GM12878 (cell line): ENCODE results near the gene NACAD. TPM values are rescaled to one million over a fixed set of nuclear protein-coding genes. Genes with fewer than 3 reads are reported as not detected.

Experiments
- ATAC-seq: fragments of 200-7000 bp; cut with Tn5 transposase; 3 replicates; pipeline ENCODE4 v1.9.1; 2020; ENCODE audit warnings: mild to moderate bottlenecking, moderate library complexity
- BruUV-seq: library from RNA; stranded (reverse); fragments of 400-500 nt; replicated peaks from 2 replicates; lab custom pipeline; 2021; lab: Mats Ljungman, UMichigan
- CTCF ChIA-PET: fragments of 300-600 bp; sonication (Branson Sonifier 250); formaldehyde crosslinking; extraction: SDS; loops from one replicate; lab custom pipeline; 2021; ENCODE audit warnings: inconsistent platforms; lab: Yijun Ruan, JAX
- POLR2A ChIA-PET: fragments of 350-600 bp; formaldehyde crosslinking; extraction: SDS; loops from one replicate; lab custom pipeline; 2021; ENCODE audit warnings: inconsistent platforms; lab: Charles Lee
- RAD21 ChIA-PET: fragments of 300-600 bp; sonication (Branson Sonifier 250); formaldehyde crosslinking; loops from one replicate; lab custom pipeline; 2023; ENCODE audit warnings: antibody characterized with exemption; ENCODE audit not compliant: unreplicated experiment; lab: Charles Lee
- SMC1A ChIA-PET: fragments of 300-600 bp; sonication (Branson Sonifier 250); formaldehyde crosslinking; loops from one replicate; lab custom pipeline; 2023; ENCODE audit not compliant: unreplicated experiment, uncharacterized antibody; lab: Charles Lee
- DNase-seq: peaks from one replicate; pipeline ENCODE4 v3.0.0-alpha.2; 2011; ENCODE audit warnings: low read depth, low spot score
- FAIRE-seq: peaks from 3 replicates; lab custom pipeline; 2011; peaks lifted over from hg19 to GRCh38; lab: Jason Lieb, UNC
- H2AFZ ChIP-seq: 2 replicates; pipeline ENCODE4 v1.6.0; 2011; ENCODE audit warnings: low read depth, low read length, control low read depth; ENCODE audit not compliant: control insufficient read depth
- H3K27ac ChIP-seq: 2 replicates; pipeline ENCODE4 v1.5.1; 2011; ENCODE audit warnings: control low read depth; ENCODE audit not compliant: control insufficient read depth, insufficient read depth
- H3K27me3 ChIP-seq, 2 experiments: replicated peaks in 1 of 2; 2 replicates each; pipeline versions ENCODE4 v1.6.0 to v1.6.1; 2011; ENCODE audit warnings: low read length in 1 of 2; ENCODE audit not compliant: control insufficient read depth in 2 of 2, insufficient read depth in 2 of 2
- H3K36me3 ChIP-seq, 2 experiments: 2 replicates each; pipeline ENCODE4 v1.5.1; 2011; ENCODE audit warnings: low read length in 1 of 2; ENCODE audit not compliant: control insufficient read depth in 2 of 2, insufficient read depth in 2 of 2
- H3K4me1 ChIP-seq: 2 replicates; pipeline ENCODE4 v1.6.1; 2011; ENCODE audit warnings: mild to moderate bottlenecking, low read length, moderate library complexity, mixed read lengths; ENCODE audit not compliant: control insufficient read depth, insufficient read depth
- H3K4me2 ChIP-seq: 2 replicates; pipeline ENCODE4 v1.6.0; 2011; ENCODE audit warnings: control low read depth; ENCODE audit not compliant: control insufficient read depth, insufficient read depth
- H3K4me3 ChIP-seq: fragments of 200-600 bp; sonication (generic); 2 replicates; pipeline ENCODE4 v1.5.1; 2016
- H3K79me2 ChIP-seq: 2 replicates; pipeline ENCODE4 v1.6.0; 2011; ENCODE audit warnings: low read length; ENCODE audit not compliant: control insufficient read depth, insufficient read depth
- H3K9ac ChIP-seq: 2 replicates; pipeline ENCODE4 v1.8.0; 2011; ENCODE audit warnings: low read length, control low read depth, mixed read lengths; ENCODE audit not compliant: control insufficient read depth, insufficient read depth
- H3K9me3 ChIP-seq: replicated peaks from 3 replicates; pipeline ENCODE4 v1.5.1; 2011; ENCODE audit warnings: mild to moderate bottlenecking, low read length; ENCODE audit not compliant: control insufficient read depth, insufficient read depth
- H4K20me1 ChIP-seq: 2 replicates; pipeline ENCODE4 v1.6.0; 2011; ENCODE audit not compliant: control insufficient read depth, insufficient read depth
- BMI1 ChIP-seq: fragments of 450-650 bp; IDR thresholded peaks from 2 replicates; pipeline ENCODE4 v1.6.1; 2016; ENCODE audit warnings: mild to moderate bottlenecking, moderate library complexity, borderline replicate concordance
- BRCA1 ChIP-seq: IDR thresholded peaks from 2 replicates; pipeline ENCODE4 v1.6.1; 2011; ENCODE audit warnings: low read depth, low read length, improper control_type of control experiment
- CBFB ChIP-seq: IDR thresholded peaks from 2 replicates; pipeline ENCODE4 v1.6.1; 2016; ENCODE audit warnings: antibody characterized with exemption, low read depth
- EZH2 ChIP-seq: IDR thresholded peaks from 2 replicates; pipeline ENCODE4 v1.6.1; 2012; ENCODE audit warnings: low read depth, mild to moderate bottlenecking, control low read depth, inconsistent platforms, low read length, borderline replicate concordance; ENCODE audit not compliant: control insufficient read depth
- GABPA ChIP-seq: IDR thresholded peaks from 2 replicates; pipeline ENCODE4 v1.6.1; 2014; ENCODE audit warnings: antibody characterized with exemption, low read depth, mild to moderate bottlenecking, inconsistent platforms
- MTA2 ChIP-seq: fragments of 450-650 bp; IDR thresholded peaks from 2 replicates; pipeline ENCODE4 v1.6.1; 2016; ENCODE audit warnings: low read depth, mild to moderate bottlenecking, moderate library complexity
- NR2F1 ChIP-seq: fragments of 450-650 bp; conservative IDR thresholded peaks from 2 replicates; pipeline ENCODE4 v1.6.1; 2017; ENCODE audit warnings: mild to moderate bottlenecking
- RAD21 ChIP-seq: IDR thresholded peaks from 2 replicates; pipeline ENCODE4 v1.6.1; 2011; ENCODE audit warnings: mild to moderate bottlenecking, low read depth, low read length, moderate library complexity; ENCODE audit not compliant: insufficient read depth
- RBBP5 ChIP-seq: fragments of 200-600 bp; sonication (generic); conservative IDR thresholded peaks from 2 replicates; pipeline ENCODE4 v1.6.1; 2016
- RCOR1 ChIP-seq: conservative IDR thresholded peaks from 2 replicates; pipeline ENCODE4 v1.6.1; 2012; ENCODE audit warnings: low read depth, low read length, improper control_type of control experiment
- TCF3 ChIP-seq: IDR thresholded peaks from 2 replicates; pipeline ENCODE4 v1.6.1; 2012; ENCODE audit warnings: low read depth, mild to moderate bottlenecking, low read length, borderline replicate concordance; ENCODE audit not compliant: insufficient read depth
- ZNF207 ChIP-seq: fragments of 450-650 bp; IDR thresholded peaks from 2 replicates; pipeline ENCODE4 v1.6.1; 2014; ENCODE audit warnings: antibody characterized with exemption, mild to moderate bottlenecking, borderline replicate concordance
- WGBS: methylation state at CpG from one replicate; pipeline ENCODE4 v1.1.6; 2016; ENCODE audit warnings: low lambda C conversion rate; ENCODE audit not compliant: insufficient replicate concordance, insufficient coverage; ENCODE audit errors: missing lambda C conversion rate; 5-methylcytosine and 5-hydroxymethylcytosine counted together
- in situ Hi-C: fragments of 300-500 bp; cut with MboI; formaldehyde crosslinking; loops from 9 replicates; pipeline ENCODE4 v1.14.3; 2018; ENCODE audit warnings: mixed read lengths
- intact Hi-C: fragments of 100-400 bp; cut with micrococcal nuclease; formaldehyde crosslinking; loops from one replicate; pipeline ENCODE4 v1.14.2; 2022; ENCODE audit not compliant: unreplicated experiment
- polyA plus RNA-seq, 11 experiments: library from polyadenylated mRNA; depleted of rRNA in 4 of 11; unstranded in 6 of 11; stranded (reverse) in 5 of 11; fragments of >200 nt; fragmentation: Nextera tagmentation in 4 of 11; fragmentation: Illumina TruSeq in 1 of 11; extraction: Ambion mirVana in 4 of 11; extraction: Trizol in 1 of 11; gene quantifications; 1 replicate in 1 of 11; 2 replicates in 10 of 11; pipeline versions ENCODE4 v1.2.1 to v1.2.3, GENCODE V29; 2011 to 2016; ENCODE audit warnings: inconsistent platforms in 2 of 11, missing spikeins in 2 of 11, low read depth in 1 of 11
- total RNA-seq, 4 experiments: library from RNA; depleted of rRNA in 3 of 4; stranded (reverse); fragments of >200 nt in 3 of 4; fragmentation: Illumina TruSeq in 1 of 4; extraction: Trizol in 1 of 4; gene quantifications; 2 replicates each; pipeline versions ENCODE4 v1.2.1 to v1.2.3, GENCODE V29; 2013 to 2021
- TF ChIP-seq, protein P1 (sequence below): fragments of 450-650 bp; IDR thresholded peaks from 2 replicates; pipeline ENCODE4 v1.6.1; 2017; ENCODE audit warnings: antibody characterized with exemption, mild to moderate bottlenecking, moderate library complexity

Gene NACAD
- total and polyA plus RNA-seq, 10 of the 15 experiments (the other 5 are each of a cell fraction or from before 2014, with no cell fraction given), result not detected

DNA sequence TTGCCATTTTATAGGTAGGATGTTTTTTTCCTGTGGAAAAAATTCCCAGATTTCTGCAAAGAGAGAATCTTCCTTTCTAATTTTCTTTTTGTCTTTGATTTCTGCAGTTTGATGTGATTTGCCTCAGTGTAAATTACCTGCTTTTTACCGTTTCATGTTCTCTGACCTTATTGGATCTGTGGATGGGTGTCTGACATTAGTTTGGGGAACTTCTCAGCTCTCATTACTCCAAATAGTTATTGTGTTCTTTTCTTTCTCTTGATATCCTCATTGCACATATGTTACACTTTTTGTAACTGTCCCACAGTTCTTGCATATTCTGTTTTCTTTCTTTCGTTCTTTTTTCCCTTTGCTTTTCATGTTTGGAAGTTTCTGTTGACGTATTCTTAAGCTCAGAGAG is 28.5 kb downstream of the NACAD start:
- 89% methylated on average over 3 of the region's 3 CpGs for WGBS
- ATAC-seq (no peak), FAIRE-seq (no peak), DNase-seq (no peak)
- intact Hi-C loops, result no loop called here
- Histone ChIP-seq H3K27ac (no peak overlapping the region), H3K4me3 (no peak overlapping the region), H4K20me1 (peaks cover 4% of the 10 kb centered on the region; the same call in 1 of the 2 replicates), H2AFZ (no peak overlapping the region), H3K9ac (no peak overlapping the region), H3K4me1 (0 out of 2 replicates have a peak, but pooled peaks cover 8% of the 10 kb centered on the region), H3K79me2 (peaks cover 19% of the 10 kb centered on the region), H3K36me3 (peaks cover 10 to 23% of the 10 kb centered on the region in 2 experiments), H3K27me3 (no peaks in the 10 kb centered on the region), H3K4me2 (no peak overlapping the region), H3K9me3 (no peaks in the 10 kb centered on the region)
- in situ Hi-C loops, result no loop called here
- ChIA-PET CTCF (interaction anchor here (1.1 kb wide), 1 partner anchor 87 kb away, joined by 5 read pairs; no protein-coding TSS in a partner anchor), SMC1A (interaction anchor here (1.0 to 2.0 kb wide), 2 partner anchors 52 to 62 kb away, joined by 4 read pairs; no protein-coding TSS in a partner anchor), POLR2A (interaction anchor here (1.0 kb wide), 1 partner anchor 13 kb away, joined by 3 read pairs; no protein-coding TSS in a partner anchor), RAD21 (no interaction called here)
- no TSS peak for BruUV-seq
- no peak for TF ChIP-seq EZH2
- no peak for TF ChIP-seq RAD21
- TF ChIP-seq, protein P1, sequence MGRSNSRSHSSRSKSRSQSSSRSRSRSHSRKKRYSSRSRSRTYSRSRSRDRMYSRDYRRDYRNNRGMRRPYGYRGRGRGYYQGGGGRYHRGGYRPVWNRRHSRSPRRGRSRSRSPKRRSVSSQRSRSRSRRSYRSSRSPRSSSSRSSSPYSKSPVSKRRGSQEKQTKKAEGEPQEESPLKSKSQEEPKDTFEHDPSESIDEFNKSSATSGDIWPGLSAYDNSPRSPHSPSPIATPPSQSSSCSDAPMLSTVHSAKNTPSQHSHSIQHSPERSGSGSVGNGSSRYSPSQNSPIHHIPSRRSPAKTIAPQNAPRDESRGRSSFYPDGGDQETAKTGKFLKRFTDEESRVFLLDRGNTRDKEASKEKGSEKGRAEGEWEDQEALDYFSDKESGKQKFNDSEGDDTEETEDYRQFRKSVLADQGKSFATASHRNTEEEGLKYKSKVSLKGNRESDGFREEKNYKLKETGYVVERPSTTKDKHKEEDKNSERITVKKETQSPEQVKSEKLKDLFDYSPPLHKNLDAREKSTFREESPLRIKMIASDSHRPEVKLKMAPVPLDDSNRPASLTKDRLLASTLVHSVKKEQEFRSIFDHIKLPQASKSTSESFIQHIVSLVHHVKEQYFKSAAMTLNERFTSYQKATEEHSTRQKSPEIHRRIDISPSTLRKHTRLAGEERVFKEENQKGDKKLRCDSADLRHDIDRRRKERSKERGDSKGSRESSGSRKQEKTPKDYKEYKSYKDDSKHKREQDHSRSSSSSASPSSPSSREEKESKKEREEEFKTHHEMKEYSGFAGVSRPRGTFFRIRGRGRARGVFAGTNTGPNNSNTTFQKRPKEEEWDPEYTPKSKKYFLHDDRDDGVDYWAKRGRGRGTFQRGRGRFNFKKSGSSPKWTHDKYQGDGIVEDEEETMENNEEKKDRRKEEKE, result no peak
- TF ChIP-seq CBFB, result no peak
- no peak for TF ChIP-seq NR2F1
- TF ChIP-seq MTA2, result no peak
- no peak for TF ChIP-seq RBBP5
- TF ChIP-seq TCF3, result no peak
- no peak for TF ChIP-seq ZNF207
- TF ChIP-seq BRCA1, result no peak
- TF ChIP-seq GABPA, result no peak
- TF ChIP-seq BMI1, result no peak
- TF ChIP-seq RCOR1, result no peak
